Trophoblast cell (in vitro differentiated cells and primary cell): ENCODE results near the gene SHROOM4.

Experiments
- DNase-seq, 2 donors: peaks; one replicate each; pipeline ENCODE4 v3.0.0-alpha.2; 2016
- H2AFZ ChIP-seq: 2 replicates; pipeline ENCODE4 v1.6.1; 2013; ENCODE audit warnings: low read length, moderate library complexity, mild to moderate bottlenecking; ENCODE audit not compliant: insufficient read depth, poor library complexity
- H2AK5ac ChIP-seq: 2 replicates; pipeline ENCODE4 v1.6.1; 2013; ENCODE audit warnings: mild to moderate bottlenecking, low read length
- H2BK120ac ChIP-seq: 2 replicates; pipeline ENCODE4 v1.6.1; 2013; ENCODE audit warnings: low read length, mild to moderate bottlenecking, moderate library complexity; ENCODE audit not compliant: insufficient read depth, poor library complexity
- H2BK12ac ChIP-seq: 2 replicates; pipeline ENCODE4 v1.6.1; 2013; ENCODE audit warnings: mild to moderate bottlenecking, low read length, moderate library complexity
- H2BK5ac ChIP-seq: 2 replicates; pipeline ENCODE4 v1.6.1; 2013; ENCODE audit warnings: low read length, low read depth, moderate library complexity, mild to moderate bottlenecking; ENCODE audit not compliant: poor library complexity
- H3K14ac ChIP-seq: 2 replicates; pipeline ENCODE4 v1.6.1; 2013; ENCODE audit warnings: mild to moderate bottlenecking, low read length
- H3K18ac ChIP-seq: 2 replicates; pipeline ENCODE4 v1.6.1; 2013; ENCODE audit warnings: mild to moderate bottlenecking, low read length
- H3K23ac ChIP-seq: 2 replicates; pipeline ENCODE4 v1.6.1; 2013; ENCODE audit warnings: low read length
- H3K27ac ChIP-seq: 2 replicates; pipeline ENCODE4 v1.5.1; 2013; ENCODE audit warnings: low read depth, mild to moderate bottlenecking, inconsistent platforms, low read length, moderate library complexity
- H3K27me3 ChIP-seq: 2 replicates; pipeline ENCODE4 v1.6.1; 2013; ENCODE audit warnings: inconsistent platforms, mild to moderate bottlenecking, low read length, moderate library complexity; ENCODE audit not compliant: insufficient read depth
- H3K36me3 ChIP-seq, 2 experiments: 1 replicate in 1 of 2; 2 replicates in 1 of 2; pipeline ENCODE4 v1.6.1; 2013; ENCODE audit warnings: low read length in 2 of 2, mild to moderate bottlenecking in 2 of 2, moderate library complexity in 1 of 2; ENCODE audit not compliant: insufficient read depth in 2 of 2, control insufficient read depth in 1 of 2
- H3K4ac ChIP-seq: 2 replicates; pipeline ENCODE4 v1.6.1; 2013; ENCODE audit warnings: low read depth, mild to moderate bottlenecking, low read length, moderate library complexity
- H3K4me1 ChIP-seq, 2 experiments: 1 replicate in 1 of 2; 2 replicates in 1 of 2; pipeline ENCODE4 v1.6.1; 2013; ENCODE audit warnings: low read length in 2 of 2, mild to moderate bottlenecking in 2 of 2, moderate library complexity in 1 of 2; ENCODE audit not compliant: insufficient read depth in 2 of 2, control insufficient read depth in 1 of 2
- H3K4me2 ChIP-seq: 2 replicates; pipeline ENCODE4 v1.6.1; 2013; ENCODE audit warnings: inconsistent platforms, mild to moderate bottlenecking, low read length, moderate library complexity
- H3K4me3 ChIP-seq: 2 replicates; pipeline ENCODE4 v1.5.1; 2013; ENCODE audit warnings: mild to moderate bottlenecking, low read depth, low read length, inconsistent platforms
- H3K79me1 ChIP-seq: one replicate; pipeline ENCODE4 v1.6.1; 2013; ENCODE audit warnings: low read length
- H3K79me2 ChIP-seq: 2 replicates; pipeline ENCODE4 v1.6.1; 2013; ENCODE audit warnings: low read length, mild to moderate bottlenecking; ENCODE audit not compliant: control insufficient read depth, insufficient read depth, poor library complexity
- H3K9ac ChIP-seq: 2 replicates; pipeline ENCODE4 v1.6.1; 2013; ENCODE audit warnings: mild to moderate bottlenecking, low read length
- H3K9me3 ChIP-seq: 2 replicates; pipeline ENCODE4 v1.6.1; 2013; ENCODE audit warnings: low read depth, mild to moderate bottlenecking, control low read depth, inconsistent platforms, low read length; ENCODE audit not compliant: insufficient read depth
- H4K12ac ChIP-seq: 2 replicates; pipeline ENCODE4 v1.6.1; 2013; ENCODE audit warnings: low read depth, mild to moderate bottlenecking, low read length, moderate library complexity
- H4K8ac ChIP-seq: 2 replicates; pipeline ENCODE4 v1.6.1; 2013; ENCODE audit warnings: low read depth, mild to moderate bottlenecking, low read length, moderate library complexity
- H4K91ac ChIP-seq: one replicate; pipeline ENCODE4 v1.6.1; 2013; ENCODE audit warnings: low read depth, mild to moderate bottlenecking, low read length, moderate library complexity
- WGBS: extraction: QIAGEN DNeasy Blood & Tissue Kit; methylation state at CpG from one replicate; pipeline ENCODE4 v1.1.7; 2013; ENCODE audit warnings: missing lambda C conversion rate; ENCODE audit not compliant: insufficient read length, insufficient coverage; ENCODE audit errors: extremely low coverage; 5-methylcytosine and 5-hydroxymethylcytosine counted together

Gene SHROOM4

DNA sequence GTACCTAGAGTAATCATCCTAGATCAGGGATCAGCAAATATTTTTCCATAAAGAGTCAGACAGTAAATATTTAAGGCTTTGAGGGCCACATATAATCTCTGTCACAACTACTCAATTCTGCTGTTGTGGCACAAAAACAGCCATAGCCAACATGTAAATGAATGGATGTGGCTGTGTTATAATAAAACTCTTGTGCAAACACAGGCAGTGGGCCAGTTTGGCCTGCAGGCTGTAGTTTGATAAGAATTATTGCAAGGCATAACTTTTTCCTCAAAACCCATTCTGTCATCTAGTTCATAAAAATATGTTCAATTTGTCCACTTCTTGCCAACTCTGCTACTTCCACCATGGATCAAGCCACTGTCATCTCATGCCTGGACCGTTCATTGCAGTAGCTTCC is 39.4 kb upstream of the SHROOM4 start:
- Histone ChIP-seq H4K8ac (no peak overlapping the region), H2BK12ac (no peak overlapping the region), H2BK5ac (no peak overlapping the region), H3K4me3 (no peak overlapping the region), H4K91ac (no peak overlapping the region), H3K9ac (no peak overlapping the region), H3K14ac (no peak overlapping the region), H3K4me2 (no peak overlapping the region), H3K23ac (no peak overlapping the region), H3K79me2 (no peaks in the 10 kb centered on the region), H2AK5ac (no peak overlapping the region), H3K4ac (no peak overlapping the region), H3K36me3 (no peaks in the 10 kb centered on the region), H3K18ac (no peak overlapping the region), H2BK120ac (no peak overlapping the region), H4K12ac (no peak overlapping the region), H3K9me3 (no peaks in the 10 kb centered on the region), H2AFZ (no peak overlapping the region), H3K79me1 (no peaks in the 10 kb centered on the region), H3K27me3 (no peaks in the 10 kb centered on the region), H3K4me1 (no peaks in the 10 kb centered on the region), H3K27ac (no peak overlapping the region)
- no peak for DNase-seq
- no CpG with 5 or more reads among the region's 1 CpG for WGBS

- H3K18ac ChIP-seq, result no peak overlapping the region
- no peak for DNase-seq
- H3K14ac ChIP-seq, result no peak overlapping the region
- H3K79me2 ChIP-seq, result no peaks in the 10 kb centered on the region
- no peaks in the 10 kb centered on the region for H3K9me3 ChIP-seq
- no peak overlapping the region for H3K4me2 ChIP-seq
- no peak overlapping the region for H3K23ac ChIP-seq
- H3K79me1 ChIP-seq, result no peaks in the 10 kb centered on the region
- no peaks in the 10 kb centered on the region for H3K4me1 ChIP-seq
- no peak overlapping the region for H2AFZ ChIP-seq
- H3K27me3 ChIP-seq, result no peaks in the 10 kb centered on the region
- H3K4ac ChIP-seq, result no peak overlapping the region
- no peak overlapping the region for H2BK5ac ChIP-seq
- no peak overlapping the region for H4K12ac ChIP-seq
- no peak overlapping the region for H2BK12ac ChIP-seq
- no peak overlapping the region for H4K91ac ChIP-seq
- no peak overlapping the region for H2BK120ac ChIP-seq
- no peak overlapping the region for H4K8ac ChIP-seq
- no peaks in the 10 kb centered on the region for H3K36me3 ChIP-seq
- H3K27ac ChIP-seq, result no peak overlapping the region
- no peak overlapping the region for H3K4me3 ChIP-seq
- no peak overlapping the region for H3K9ac ChIP-seq
- WGBS, result no CpG with 5 or more reads among the region's 4 CpGs
- no peak overlapping the region for H2AK5ac ChIP-seq
Observed at GRCh38 chrX:50852524-50852923, 38.5 kb upstream of the SHROOM4 start.

GRCh38 chrX:50842221-50842620 is 28.2 kb upstream of the SHROOM4 start:
- Histone ChIP-seq H3K79me2 (no peaks in the 10 kb centered on the region), H3K36me3 (no peaks in the 10 kb centered on the region), H2BK5ac (no peak overlapping the region), H3K4me3 (no peak overlapping the region), H3K9ac (no peak overlapping the region), H4K8ac (no peak overlapping the region), H3K79me1 (no peaks in the 10 kb centered on the region), H3K18ac (no peak overlapping the region), H3K4me2 (no peak overlapping the region), H2BK12ac (no peak overlapping the region), H2AFZ (no peak overlapping the region), H4K91ac (no peak overlapping the region), H3K4ac (no peak overlapping the region), H3K14ac (no peak overlapping the region), H3K9me3 (no peaks in the 10 kb centered on the region), H2AK5ac (no peak overlapping the region), H3K23ac (no peak overlapping the region), H3K27ac (no peak overlapping the region), H3K27me3 (no peaks in the 10 kb centered on the region), H2BK120ac (no peak overlapping the region), H4K12ac (no peak overlapping the region), H3K4me1 (no peaks in the 10 kb centered on the region)
- DNase-seq, result no peak
- no CpG with 5 or more reads among the region's 4 CpGs for WGBS

- Histone ChIP-seq H3K23ac (no peak overlapping the region), H4K91ac (no peak overlapping the region)
- WGBS, result no CpG with 5 or more reads among the region's 2 CpGs
Observed at GRCh38 chrX:50839730-50840129, 25.7 kb upstream of the SHROOM4 start.

More at GRCh38 chrX:50839730-50840129, 25.7 kb upstream of the SHROOM4 start:
- Histone ChIP-seq H3K9me3 (no peaks in the 10 kb centered on the region), H3K4me3 (no peak overlapping the region), H4K12ac (no peak overlapping the region), H3K79me1 (no peaks in the 10 kb centered on the region), H3K27ac (no peak overlapping the region), H3K4ac (no peak overlapping the region), H2AFZ (no peak overlapping the region), H3K36me3 (no peaks in the 10 kb centered on the region), H3K27me3 (no peaks in the 10 kb centered on the region), H2BK12ac (no peak overlapping the region), H4K8ac (no peak overlapping the region), H3K9ac (no peak overlapping the region), H3K18ac (no peak overlapping the region), H3K4me1 (no peaks in the 10 kb centered on the region), H2BK120ac (no peak overlapping the region), H2BK5ac (no peak overlapping the region), H3K14ac (no peak overlapping the region), H3K79me2 (no peaks in the 10 kb centered on the region), H3K4me2 (no peak overlapping the region), H2AK5ac (no peak overlapping the region)
- no peak for DNase-seq
